T-helper 2 cell treated with Interferon-gamma antibody and Interleukin-4, amounts not matched to agents 5 μg/mL and 100 μg/mL, for 36 hours (primary cell): ENCODE data around the gene ATF7.
A peak's percentile ranks its signal among the peaks of the same experiment; 100 is the strongest.
"Not testable (repeated sequence)": the region's sequence is repeated elsewhere in the genome, so short reads cannot be mapped to it uniquely, and the experiment has no call there.

Experiments
- DNase-seq: peaks from one replicate; pipeline ENCODE4 v3.0.0; 2021; ENCODE audit warnings: low spot score
- H3K27ac Mint-ChIP-seq: one replicate; pipeline ENCODE4 v1.8.0; 2021; ENCODE audit warnings: mild to moderate bottlenecking, mixed read lengths
- H3K27me3 Mint-ChIP-seq: one replicate; pipeline ENCODE4 v1.8.0; 2021; ENCODE audit warnings: low read depth, mixed read lengths
- H3K36me3 Mint-ChIP-seq: one replicate; pipeline ENCODE4 v1.8.0; 2021; ENCODE audit warnings: low read depth, mixed read lengths
- H3K4me1 Mint-ChIP-seq: one replicate; pipeline ENCODE4 v1.8.0; 2021; ENCODE audit warnings: low read depth, mixed read lengths
- H3K4me3 Mint-ChIP-seq: one replicate; pipeline ENCODE4 v1.8.0; 2022; ENCODE audit warnings: mild to moderate bottlenecking, moderate library complexity, mixed read lengths
- H3K9me3 Mint-ChIP-seq: one replicate; pipeline ENCODE4 v1.8.0; 2021; ENCODE audit warnings: mixed read lengths

The ATF7 gene

GRCh38 chr12:53579545-53579955, 46.6 kb downstream of the ATF7 start:
- Mint-ChIP-seq H3K4me3 (no peak overlapping the region), H3K27ac (no peak overlapping the region), H3K36me3 (peaks cover 23% of the 10 kb centered on the region), H3K27me3 (no peaks in the 10 kb centered on the region), H3K9me3 (no peaks in the 10 kb centered on the region), H3K4me1 (peaks cover 27% of the 10 kb centered on the region)
- DNase-seq: no peak

GRCh38 chr12:53578783-53579182, 47.4 kb downstream of the ATF7 start:
- H3K9me3 Mint-ChIP-seq: no peaks in the 10 kb centered on the region
- H3K36me3 Mint-ChIP-seq: peaks cover 24% of the 10 kb centered on the region
- H3K27me3 Mint-ChIP-seq: no peaks in the 10 kb centered on the region
- H3K4me3 Mint-ChIP-seq: no peak overlapping the region
- no peak overlapping the region for H3K27ac Mint-ChIP-seq
- H3K4me1 Mint-ChIP-seq: peaks cover 31% of the 10 kb centered on the region
- DNase-seq: no peak

GRCh38 chr12:53577941-53578352, 48.2 kb downstream of the ATF7 start:
- Mint-ChIP-seq H3K4me3 (peak overlapping the region; percentile 3), H3K9me3 (no peaks in the 10 kb centered on the region), H3K27ac (peak overlapping the region; percentile 58), H3K36me3 (peaks cover 22% of the 10 kb centered on the region), H3K4me1 (peaks cover 31% of the 10 kb centered on the region), H3K27me3 (no peaks in the 10 kb centered on the region)
- DNase-seq: no peak

GRCh38 chr12:53575502-53576249, 50.5 kb downstream of the ATF7 start:
- no peak overlapping the region for H3K27ac Mint-ChIP-seq
- H3K4me1 Mint-ChIP-seq: peaks cover 42% of the 10 kb centered on the region
- H3K9me3 Mint-ChIP-seq: no peaks in the 10 kb centered on the region
- peaks cover 23% of the 10 kb centered on the region for H3K36me3 Mint-ChIP-seq
- peak; percentile 22 for DNase-seq
- no peaks in the 10 kb centered on the region for H3K27me3 Mint-ChIP-seq
- H3K4me3 Mint-ChIP-seq: peak overlapping the region; percentile 6

GRCh38 chr12:53572134-53572758, 53.9 kb downstream of the ATF7 start:
- H3K27ac Mint-ChIP-seq: peak overlapping the region; percentile 68
- peak overlapping the region; percentile 60 for H3K4me3 Mint-ChIP-seq
- no peak for DNase-seq
- H3K36me3 Mint-ChIP-seq: peaks cover 22% of the 10 kb centered on the region
- no peaks in the 10 kb centered on the region for H3K27me3 Mint-ChIP-seq
- peaks cover 51% of the 10 kb centered on the region for H3K4me1 Mint-ChIP-seq
- no peaks in the 10 kb centered on the region for H3K9me3 Mint-ChIP-seq

GRCh38 chr12:53571295-53571694, 54.9 kb downstream of the ATF7 start:
- H3K27me3 Mint-ChIP-seq: no peaks in the 10 kb centered on the region
- DNase-seq: no peak
- peaks cover 44% of the 10 kb centered on the region for H3K4me1 Mint-ChIP-seq
- H3K9me3 Mint-ChIP-seq: no peaks in the 10 kb centered on the region
- peaks cover 16% of the 10 kb centered on the region for H3K36me3 Mint-ChIP-seq
- H3K4me3 Mint-ChIP-seq: no peak overlapping the region
- no peak overlapping the region for H3K27ac Mint-ChIP-seq

GRCh38 chr12:53568809-53569557, 57.2 kb downstream of the ATF7 start:
- peaks cover 9% of the 10 kb centered on the region for H3K36me3 Mint-ChIP-seq
- no peaks in the 10 kb centered on the region for H3K27me3 Mint-ChIP-seq
- H3K9me3 Mint-ChIP-seq: no peaks in the 10 kb centered on the region
- no peak overlapping the region for H3K4me3 Mint-ChIP-seq
- peaks cover 37% of the 10 kb centered on the region for H3K4me1 Mint-ChIP-seq
- H3K27ac Mint-ChIP-seq: no peak overlapping the region
- no peak for DNase-seq

GRCh38 chr12:53567961-53568808, 58.0 kb downstream of the ATF7 start:
- Mint-ChIP-seq H3K36me3 (peaks cover 9% of the 10 kb centered on the region), H3K4me3 (no peak overlapping the region), H3K27me3 (no peaks in the 10 kb centered on the region), H3K4me1 (peaks cover 40% of the 10 kb centered on the region), H3K9me3 (no peaks in the 10 kb centered on the region), H3K27ac (no peak overlapping the region)
- DNase-seq: no peak

GRCh38 chr12:53565376-53565775, 60.8 kb downstream of the ATF7 start:
- not testable (repeated sequence) for H3K27ac Mint-ChIP-seq, DNase-seq, H3K4me3 Mint-ChIP-seq, H3K9me3 Mint-ChIP-seq, H3K27me3 Mint-ChIP-seq, H3K36me3 Mint-ChIP-seq
- H3K4me1 Mint-ChIP-seq: peaks cover 40% of the 10 kb centered on the region

GRCh38 chr12:53564941-53565340, 61.2 kb downstream of the ATF7 start:
- H3K27me3 Mint-ChIP-seq: no peaks in the 10 kb centered on the region
- H3K36me3 Mint-ChIP-seq: peaks cover 7% of the 10 kb centered on the region
- DNase-seq: no peak
- peaks cover 37% of the 10 kb centered on the region for H3K4me1 Mint-ChIP-seq
- no peak overlapping the region for H3K27ac Mint-ChIP-seq
- no peak overlapping the region for H3K4me3 Mint-ChIP-seq
- H3K9me3 Mint-ChIP-seq: no peaks in the 10 kb centered on the region

GRCh38 chr12:53564278-53564677, 61.9 kb downstream of the ATF7 start:
- Mint-ChIP-seq H3K27me3 (no peaks in the 10 kb centered on the region), H3K27ac (no peak overlapping the region), H3K4me3 (no peak overlapping the region), H3K9me3 (no peaks in the 10 kb centered on the region), H3K4me1 (peaks cover 37% of the 10 kb centered on the region), H3K36me3 (peaks cover 7% of the 10 kb centered on the region)
- DNase-seq: no peak

GRCh38 chr12:53563452-53564028, 62.6 kb downstream of the ATF7 start:
- H3K36me3 Mint-ChIP-seq: peaks cover 7% of the 10 kb centered on the region
- no peak overlapping the region for H3K4me3 Mint-ChIP-seq
- no peak for DNase-seq
- peaks cover 34% of the 10 kb centered on the region for H3K4me1 Mint-ChIP-seq
- no peaks in the 10 kb centered on the region for H3K27me3 Mint-ChIP-seq
- H3K27ac Mint-ChIP-seq: no peak overlapping the region
- no peaks in the 10 kb centered on the region for H3K9me3 Mint-ChIP-seq

GRCh38 chr12:53561590-53561953, 64.6 kb downstream of the ATF7 start:
- Mint-ChIP-seq H3K9me3 (no peaks in the 10 kb centered on the region), H3K4me1 (peaks cover 34% of the 10 kb centered on the region), H3K27ac (peak overlapping the region; percentile 33), H3K27me3 (no peaks in the 10 kb centered on the region), H3K4me3 (no peak overlapping the region), H3K36me3 (peaks cover 7% of the 10 kb centered on the region)
- DNase-seq: no peak
